Adrenal gland (tissue), 5 donors: ENCODE results near the gene HTR2A.

ENCODE experiments used
- CTCF ChIP-seq, 6 experiments: fragments of 450-650 bp in 4 of 6; fragments of 200-600 bp in 2 of 6; sonication (generic) in 1 of 6; IDR thresholded peaks; 1 replicate in 5 of 6; 2 replicates in 1 of 6; pipeline versions ENCODE4 v1.5.1 to v1.8.0; 2016 to 2021; ENCODE audit warnings: antibody characterized with exemption in 6 of 6, mild to moderate bottlenecking in 2 of 6, moderate library complexity in 1 of 6
- POLR2A ChIP-seq, 2 donors: fragments of 450-650 bp; IDR thresholded peaks; one replicate each; pipeline ENCODE4 v1.6.1; 2017; ENCODE audit warnings: antibody characterized with exemption in 2 of 2, mild to moderate bottlenecking in 2 of 2, moderate library complexity in 1 of 2
- donor health status: DM: no; HTN: no; CAD: no.

- TF ChIP-seq POLR2A (IDR thresholded peaks at IDR 0.05) (no peak), CTCF (IDR thresholded peaks at IDR 0.05) (no peak)
Observed at GRCh38 chr13:46895381-46895780, 1.5 kb downstream of the HTR2A start.
